GM19035 (cell line): ENCODE measurements around the gene POPDC2.
"Not testable (repeated sequence)": the region's sequence is repeated elsewhere in the genome, so short reads cannot be mapped to it uniquely, and the experiment has no call there.

Experiments
- ATAC-seq: cut with Tn5 transposase; IDR thresholded peaks from one replicate; pipeline ENCODE4 v1.9.1; 2021; ENCODE audit not compliant: unreplicated experiment

Gene POPDC2

DNA sequence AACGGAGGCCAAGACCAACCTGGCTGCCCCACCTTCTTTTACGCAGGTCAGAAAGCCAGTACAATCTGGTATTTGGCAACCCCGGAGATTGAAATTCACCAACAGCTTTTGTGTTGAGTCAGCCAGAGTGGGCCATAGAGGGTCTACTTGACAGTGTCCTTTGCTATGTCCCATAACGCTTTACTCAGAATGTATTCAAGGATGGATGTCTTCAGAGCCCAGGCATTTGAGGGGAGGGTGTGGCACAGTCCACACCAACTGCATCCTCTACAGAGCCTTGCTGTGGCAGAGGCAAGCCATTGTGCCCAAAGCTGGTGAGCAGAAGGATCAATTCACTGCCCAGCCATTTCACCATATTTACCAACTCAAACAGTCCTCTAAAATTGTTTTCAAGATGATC is 44.3 kb downstream of the POPDC2 start:
- ATAC-seq, result no peak

DNA sequence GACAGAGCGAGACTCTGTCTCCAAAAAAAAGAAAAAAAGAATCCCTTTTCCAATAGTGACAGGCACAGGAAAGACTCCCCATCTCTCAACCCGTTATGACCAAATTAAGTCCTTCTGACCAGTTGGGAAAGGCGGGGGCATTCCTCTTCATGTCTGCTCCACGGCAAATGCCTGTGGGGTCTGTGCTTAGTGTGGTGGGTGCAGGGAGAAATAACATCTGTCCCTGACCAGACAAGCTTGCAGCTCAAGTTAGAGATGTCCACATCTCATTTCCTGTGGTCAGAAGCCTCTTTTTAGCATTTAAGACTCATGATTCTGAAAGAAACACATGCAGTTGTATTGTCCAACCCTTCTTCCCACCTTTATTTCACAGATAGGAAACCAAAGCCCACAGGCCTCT is 46.5 kb downstream of the POPDC2 start:
- ATAC-seq, result no peak

DNA sequence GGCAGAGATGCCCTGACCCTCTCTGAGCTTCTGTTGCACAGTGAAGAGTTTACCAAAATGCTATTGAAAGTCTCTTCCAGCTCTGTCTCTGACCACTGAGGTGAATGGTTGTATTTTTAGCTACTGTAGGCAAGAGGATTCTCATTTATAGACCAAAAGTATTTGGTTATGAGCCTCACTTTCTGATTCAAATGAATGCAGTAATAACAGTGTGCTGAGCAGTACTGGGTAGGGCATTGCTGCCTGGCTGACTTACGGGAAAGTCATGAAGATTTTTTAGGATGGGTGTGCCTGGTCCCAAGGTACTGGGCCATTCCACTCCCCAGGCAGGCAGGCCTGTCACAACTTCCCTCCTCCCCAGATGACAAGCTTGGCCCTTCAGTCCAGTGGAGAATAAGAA is 47.2 kb downstream of the POPDC2 start:
- ATAC-seq, result peak; percentile 66

GRCh38 chr3:119611664-119612063 is 48.7 kb downstream of the POPDC2 start:
- ATAC-seq, result no peak

- no peak for ATAC-seq
Observed at GRCh38 chr3:119609301-119609700, 51.1 kb downstream of the POPDC2 start.

GRCh38 chr3:119608405-119609000 is 51.9 kb downstream of the POPDC2 start:
- ATAC-seq, result no peak

DNA sequence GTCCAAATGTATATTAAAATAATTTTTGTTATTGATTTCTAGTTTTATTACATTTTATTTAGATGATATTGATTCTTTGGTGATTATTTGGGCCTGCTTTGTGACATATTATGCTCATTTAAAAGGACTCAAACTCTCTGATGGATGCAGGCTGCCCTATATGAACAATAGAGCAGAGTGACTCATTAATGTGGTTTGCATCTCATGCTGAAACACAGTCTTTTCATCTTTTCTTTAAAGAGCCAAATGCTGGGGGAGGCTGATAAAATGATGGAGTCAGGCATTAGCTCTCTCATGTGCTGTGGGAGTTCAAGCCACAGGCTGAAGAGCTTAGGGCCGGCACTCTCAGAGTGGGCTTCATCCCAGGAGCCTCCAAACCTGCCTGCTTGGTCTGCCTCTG is 55.5 kb downstream of the POPDC2 start:
- ATAC-seq, result no peak

GRCh38 chr3:119602676-119603075 is 57.7 kb downstream of the POPDC2 start:
- no peak for ATAC-seq

- ATAC-seq, result peak; percentile 22
Observed at GRCh38 chr3:119601154-119601553, 59.2 kb downstream of the POPDC2 start.

DNA sequence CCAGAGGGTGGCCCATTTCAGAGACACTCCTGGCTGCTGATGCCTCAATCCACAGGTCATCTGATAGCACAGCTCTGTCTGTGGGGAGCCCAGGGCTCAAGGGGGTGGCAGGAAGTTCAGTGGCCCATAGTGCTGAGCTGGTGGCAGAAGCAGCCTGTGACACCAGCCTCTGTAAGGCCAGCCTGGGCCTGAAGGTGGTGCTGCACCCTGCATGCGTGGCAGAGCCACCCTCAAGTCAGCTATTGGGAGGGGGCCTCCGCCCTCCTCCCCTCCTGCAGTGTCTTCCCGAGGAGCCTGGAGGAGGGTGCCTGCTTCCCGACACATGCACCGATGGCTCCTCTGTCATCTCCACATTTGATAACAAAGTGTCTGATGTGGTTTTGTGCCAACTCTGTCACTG is 59.7 kb downstream of the POPDC2 start:
- peak; percentile 64 for ATAC-seq

GRCh38 chr3:119599558-119600174 is 60.7 kb downstream of the POPDC2 start:
- ATAC-seq, result no peak

GRCh38 chr3:119598410-119599098 is 61.8 kb downstream of the POPDC2 start:
- peak; percentile 48 for ATAC-seq

GRCh38 chr3:119597548-119598288 is 62.7 kb downstream of the POPDC2 start, which contains the start of gene PLA1A:
TSS of gene PLA1A (plus strand) at chr3:119597885. CDS start at chr3:119597914, 29 bp downstream.
- no peak for ATAC-seq

DNA sequence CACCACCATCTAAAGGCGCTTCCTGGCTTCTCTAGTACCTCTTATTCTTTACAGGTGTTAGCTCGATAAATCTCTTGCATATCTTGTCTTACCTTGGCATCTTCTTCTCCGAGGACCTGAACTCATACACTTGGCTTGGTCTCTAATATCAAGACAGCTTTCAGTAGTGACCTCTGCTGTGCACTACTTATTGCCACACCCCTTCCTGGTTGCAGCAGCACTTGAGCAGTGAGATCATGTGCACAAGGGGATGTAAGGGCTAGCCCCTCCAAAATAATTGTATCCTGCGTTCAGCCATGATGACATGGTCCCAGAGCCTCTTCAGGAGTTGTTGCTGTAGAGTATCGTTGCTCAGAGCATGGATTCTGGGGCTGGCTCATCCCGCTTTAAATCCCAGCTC is 64.0 kb downstream of the POPDC2 start:
- ATAC-seq, result no peak

DNA sequence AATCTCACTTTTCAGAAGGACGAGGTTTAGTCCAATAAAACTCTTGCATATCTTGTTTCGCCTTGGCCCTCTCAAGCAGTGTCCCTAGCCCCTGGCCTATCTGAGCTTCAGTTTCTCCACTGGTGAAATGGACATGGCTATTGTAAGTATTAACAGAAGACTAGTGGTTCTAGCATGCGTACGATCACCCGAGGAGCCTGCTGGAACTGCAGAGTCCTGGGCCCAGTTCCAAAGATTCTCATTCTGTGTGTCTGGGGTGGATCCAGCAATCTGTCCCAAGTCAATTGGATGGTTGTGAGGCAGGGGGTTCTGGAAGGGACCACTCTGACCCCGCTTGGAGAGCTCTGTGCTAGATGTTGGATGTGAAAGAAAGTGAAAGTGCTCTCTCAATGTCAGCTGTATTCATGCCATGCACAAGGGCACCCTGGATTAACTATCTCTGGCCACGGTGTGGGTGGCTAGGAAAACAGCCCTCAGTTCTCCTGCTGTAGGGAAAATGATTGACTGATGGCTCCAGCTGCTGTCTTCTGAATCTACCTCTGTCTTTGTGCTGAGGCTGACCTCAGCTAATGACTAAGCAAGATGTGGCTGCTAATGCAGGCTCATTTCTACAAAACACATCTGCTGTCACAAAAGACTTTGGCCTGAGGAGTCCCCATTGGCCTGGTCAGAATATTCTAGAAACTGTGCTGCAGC is 64.6 kb downstream of the POPDC2 start:
- no peak for ATAC-seq

- ATAC-seq, result not testable (repeated sequence)
Observed at GRCh38 chr3:119594929-119595328, 65.5 kb downstream of the POPDC2 start.

DNA sequence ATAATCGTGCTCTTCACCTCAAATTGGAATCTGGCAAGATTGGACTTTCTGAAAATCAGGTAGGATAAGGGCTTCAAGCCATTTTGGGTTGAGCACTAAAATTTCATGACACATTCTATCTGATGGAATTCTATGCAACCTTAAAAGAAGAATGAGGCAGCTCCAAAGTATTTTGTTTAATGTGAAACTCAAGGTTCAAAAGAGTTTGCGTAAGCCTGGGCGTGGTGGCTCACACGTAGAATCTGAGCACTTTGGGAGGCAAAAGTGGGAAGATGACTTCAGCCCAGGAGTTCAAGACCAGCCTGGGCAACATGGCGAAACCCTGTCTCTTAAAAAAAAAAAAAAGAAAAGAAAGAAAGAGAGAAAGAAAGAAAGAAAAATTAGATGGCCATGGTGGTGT is 66.3 kb downstream of the POPDC2 start:
- no peak for ATAC-seq

DNA sequence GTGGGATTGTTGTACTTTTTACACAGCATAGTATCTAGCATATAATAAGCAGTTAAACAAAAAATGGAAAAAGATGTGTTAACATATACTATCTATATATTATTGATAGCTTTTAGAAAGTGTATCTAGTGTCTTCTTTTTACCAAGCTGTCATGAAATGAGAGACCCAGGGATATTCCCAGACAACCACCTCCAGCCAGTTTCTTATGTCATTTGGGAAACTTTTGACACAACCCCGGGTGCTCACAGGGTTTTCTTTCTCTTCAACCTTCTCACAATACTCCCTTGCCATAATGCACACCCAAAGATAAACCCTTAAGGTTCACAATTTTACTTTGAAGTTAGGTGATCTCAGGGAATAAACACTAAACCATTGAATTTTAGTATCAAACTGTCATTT is 67.5 kb downstream of the POPDC2 start:
- ATAC-seq, result no peak
